Mesothelial cell of epicardium (in vitro differentiated cells): ENCODE measurements around the gene F11R. TPM values are rescaled to one million over a fixed set of nuclear protein-coding genes. Genes with fewer than 3 reads are reported as not detected.

Experiments
- DNase-seq, 2 experiments: peaks; one replicate each; pipeline ENCODE4 v3.0.0; 2021; ENCODE audit warnings: low spot score in 2 of 2; ENCODE audit not compliant: unreplicated experiment in 2 of 2
- H3K27ac Mint-ChIP-seq: 2 replicates; pipeline ENCODE4 v1.8.0; 2021; ENCODE audit warnings: mixed read lengths
- H3K27me3 Mint-ChIP-seq: 2 replicates; pipeline ENCODE4 v1.8.0; 2021; ENCODE audit warnings: low read depth, mixed read lengths
- H3K36me3 Mint-ChIP-seq: 2 replicates; pipeline ENCODE4 v1.8.0; 2021; ENCODE audit warnings: mixed read lengths
- H3K4me1 Mint-ChIP-seq: 2 replicates; pipeline ENCODE4 v1.8.0; 2021; ENCODE audit warnings: mixed read lengths
- H3K4me3 Mint-ChIP-seq: 2 replicates; pipeline ENCODE4 v1.8.0; 2021; ENCODE audit warnings: mild to moderate bottlenecking, moderate library complexity, mixed read lengths
- H3K9me3 Mint-ChIP-seq: 2 replicates; pipeline ENCODE4 v1.8.0; 2021; ENCODE audit warnings: mixed read lengths
- CTCF ChIP-seq: fragments of 200-600 bp; sonication (generic); IDR thresholded peaks from one replicate; pipeline ENCODE4 v1.5.0; 2021; ENCODE audit warnings: antibody characterized with exemption; ENCODE audit not compliant: unreplicated experiment
- total RNA-seq: library from RNA; stranded (reverse); gene quantifications from 3 replicates; pipeline ENCODE4 v1.2.1, GENCODE V29; 2021

Gene F11R
- total RNA-seq, 1 donor from 2014 or later, result 114 TPM

DNA sequence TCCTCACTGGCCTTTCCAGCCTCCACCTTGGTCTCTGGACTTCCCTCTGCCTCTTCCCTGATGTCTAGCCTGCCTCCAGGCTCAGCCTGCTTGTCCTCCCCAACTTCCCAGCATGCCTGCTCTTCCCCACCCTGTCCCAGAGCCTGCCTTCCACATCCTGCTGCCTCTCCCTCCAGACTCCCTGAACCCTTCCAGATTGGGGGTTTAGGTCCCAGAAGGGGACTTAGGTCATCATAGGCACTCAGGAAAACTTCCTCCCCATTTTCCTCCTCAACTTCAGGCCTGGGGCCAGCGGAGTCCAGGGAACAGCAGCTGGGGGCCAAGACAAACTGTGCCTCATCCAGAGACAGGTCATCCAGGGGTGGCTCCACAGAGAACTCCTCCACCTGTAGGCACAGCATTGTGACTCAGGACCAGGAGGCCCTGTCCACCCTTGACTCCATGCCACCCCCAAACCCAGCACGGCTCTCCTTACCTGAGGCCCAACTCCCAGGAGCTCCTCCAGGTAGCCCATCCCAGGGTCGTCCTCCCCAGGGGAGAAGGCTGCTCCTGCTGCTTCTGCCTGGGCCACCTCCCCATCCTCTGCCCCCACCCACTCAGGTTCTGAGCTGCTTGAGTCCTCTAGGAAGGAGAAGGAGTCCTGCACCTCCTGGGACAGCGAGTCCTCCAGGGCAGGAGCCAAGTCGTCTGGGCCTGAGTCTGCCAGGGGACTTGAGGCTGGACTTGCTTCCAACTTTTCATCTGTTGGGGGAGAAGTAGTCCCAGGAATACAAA lies 28.2 kb upstream of the F11R start:
- Mint-ChIP-seq H3K9me3 (peaks cover 24% of the 10 kb centered on the region), H3K4me1 (peaks cover 21% of the 10 kb centered on the region), H3K27ac (no peak overlapping the region), H3K27me3 (no peaks in the 10 kb centered on the region), H3K4me3 (no peak overlapping the region), H3K36me3 (peaks cover 27% of the 10 kb centered on the region)
- DNase-seq, result no peak
- TF ChIP-seq CTCF, result no peak

- Mint-ChIP-seq H3K36me3 (peaks cover 29% of the 10 kb centered on the region), H3K27ac (no peak overlapping the region), H3K4me3 (no peak overlapping the region), H3K27me3 (no peaks in the 10 kb centered on the region), H3K9me3 (peaks cover 24% of the 10 kb centered on the region), H3K4me1 (peaks cover 23% of the 10 kb centered on the region)
- no peak for DNase-seq
- TF ChIP-seq CTCF, result no peak
These were observed 26.8 kb upstream of the F11R start for GRCh38 chr1:161047436-161048420.

- H3K4me1 Mint-ChIP-seq, result peaks cover 23% of the 10 kb centered on the region
- TF ChIP-seq CTCF, result no peak
- H3K27me3 Mint-ChIP-seq, result no peaks in the 10 kb centered on the region
- H3K9me3 Mint-ChIP-seq, result peaks cover 24% of the 10 kb centered on the region
- H3K36me3 Mint-ChIP-seq, result peaks cover 36% of the 10 kb centered on the region
- DNase-seq, result no peak
- peak overlapping the region; percentile 91 for H3K4me3 Mint-ChIP-seq
- peak overlapping the region; percentile 100 for H3K27ac Mint-ChIP-seq
These were observed 25.8 kb upstream of the F11R start for GRCh38 chr1:161046605-161047228.

- Mint-ChIP-seq H3K36me3 (peaks cover 39% of the 10 kb centered on the region), H3K27me3 (no peaks in the 10 kb centered on the region), H3K4me1 (peaks cover 23% of the 10 kb centered on the region), H3K27ac (peak within 1 kb of the TSS; percentile 100), H3K4me3 (peak within 1 kb of the TSS; percentile 91), H3K9me3 (peaks cover 24% of the 10 kb centered on the region)
- peak; percentile 17 for TF ChIP-seq CTCF
- peak; percentile 86 to 95 for DNase-seq
These were observed 25.0 kb upstream of the F11R start, which contains the start of gene USF1 for GRCh38 chr1:161045736-161046604. Gene USF1 (minus strand): TSS chr1:161045977. CDS start chr1:161043275, 2,702 bp downstream.
